ENCODE data around the gene HNRNPUL1.

DNA sequence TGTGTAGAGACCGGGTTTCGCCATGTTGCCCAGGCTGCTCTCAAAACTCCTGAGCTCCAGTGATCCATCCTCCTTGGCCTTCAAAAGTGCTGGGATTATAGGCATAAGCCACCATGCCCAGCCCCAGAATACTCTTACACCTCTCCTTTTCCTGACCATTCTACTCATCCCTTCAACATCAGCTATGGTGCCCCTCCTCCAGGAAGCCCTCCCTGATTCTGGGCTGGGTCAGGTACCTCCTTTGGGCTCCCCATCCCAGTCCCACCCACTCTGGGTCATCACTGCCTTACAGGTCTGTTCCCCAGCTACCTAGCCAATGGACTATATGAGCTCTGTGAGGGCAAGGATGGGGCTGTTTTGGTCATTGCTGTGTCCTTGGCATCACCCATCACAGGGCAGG lies 80.0 kb downstream of the HNRNPUL1 start:
- TF ChIP-seq, protein P1, sequence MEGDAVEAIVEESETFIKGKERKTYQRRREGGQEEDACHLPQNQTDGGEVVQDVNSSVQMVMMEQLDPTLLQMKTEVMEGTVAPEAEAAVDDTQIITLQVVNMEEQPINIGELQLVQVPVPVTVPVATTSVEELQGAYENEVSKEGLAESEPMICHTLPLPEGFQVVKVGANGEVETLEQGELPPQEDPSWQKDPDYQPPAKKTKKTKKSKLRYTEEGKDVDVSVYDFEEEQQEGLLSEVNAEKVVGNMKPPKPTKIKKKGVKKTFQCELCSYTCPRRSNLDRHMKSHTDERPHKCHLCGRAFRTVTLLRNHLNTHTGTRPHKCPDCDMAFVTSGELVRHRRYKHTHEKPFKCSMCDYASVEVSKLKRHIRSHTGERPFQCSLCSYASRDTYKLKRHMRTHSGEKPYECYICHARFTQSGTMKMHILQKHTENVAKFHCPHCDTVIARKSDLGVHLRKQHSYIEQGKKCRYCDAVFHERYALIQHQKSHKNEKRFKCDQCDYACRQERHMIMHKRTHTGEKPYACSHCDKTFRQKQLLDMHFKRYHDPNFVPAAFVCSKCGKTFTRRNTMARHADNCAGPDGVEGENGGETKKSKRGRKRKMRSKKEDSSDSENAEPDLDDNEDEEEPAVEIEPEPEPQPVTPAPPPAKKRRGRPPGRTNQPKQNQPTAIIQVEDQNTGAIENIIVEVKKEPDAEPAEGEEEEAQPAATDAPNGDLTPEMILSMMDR (conservative IDR thresholded peaks at IDR 0.05; ENCODE audit: low read depth, low read length) = no peak
- no peak for TF ChIP-seq EZH2phosphoT487 (IDR thresholded peaks at IDR 0.05; ENCODE audit: borderline replicate concordance, low read length)
